ENCODE results near the gene KAT6B. TPM values are rescaled to one million over a fixed set of nuclear protein-coding genes. Genes with fewer than 3 reads are reported as not detected.

Gene KAT6B
- total RNA-seq: 8.7 and 19.9 TPM in 2 replicates

DNA sequence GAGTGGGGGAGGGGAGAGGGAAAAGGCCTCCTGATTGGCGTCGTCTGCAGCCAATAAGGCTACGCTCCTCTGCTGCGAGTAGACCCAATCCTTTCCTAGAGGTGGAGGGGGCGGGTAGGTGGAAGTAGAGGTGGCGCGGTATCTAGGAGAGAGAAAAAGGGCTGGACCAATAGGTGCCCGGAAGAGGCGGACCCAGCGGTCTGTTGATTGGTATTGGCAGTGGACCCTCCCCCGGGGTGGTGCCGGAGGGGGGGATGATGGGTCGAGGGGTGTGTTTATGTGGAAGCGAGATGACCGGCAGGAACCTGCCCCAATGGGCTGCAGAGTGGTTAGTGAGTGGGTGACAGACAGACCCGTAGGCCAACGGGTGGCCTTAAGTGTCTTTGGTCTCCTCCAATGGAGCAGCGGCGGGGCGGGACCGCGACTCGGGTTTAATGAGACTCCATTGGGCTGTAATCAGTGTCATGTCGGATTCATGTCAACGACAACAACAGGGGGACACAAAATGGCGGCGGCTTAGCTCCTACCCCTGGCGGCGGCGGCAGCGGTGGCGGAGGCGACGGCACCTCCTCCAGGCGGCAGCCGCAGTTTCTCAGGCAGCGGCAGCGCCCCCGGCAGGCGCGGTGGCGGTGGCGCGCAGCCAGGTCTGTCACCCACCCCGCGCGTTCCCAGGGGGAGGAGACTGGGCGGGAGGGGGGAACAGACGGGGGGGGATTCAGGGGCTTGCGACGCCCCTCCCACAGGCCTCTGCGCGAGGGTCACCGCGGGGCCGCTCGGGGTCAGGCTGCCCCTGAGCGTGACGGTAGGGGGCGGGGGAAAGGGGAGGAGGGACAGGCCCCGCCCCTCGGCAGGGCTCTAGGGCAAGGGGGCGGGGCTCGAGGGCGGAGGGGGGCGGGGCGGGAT is at the start of gene KAT6B:
TSS of gene KAT6B (plus strand) at position 459 of the 903 bp plus-strand sequence. CDS start 16,258 bp downstream, outside the sequence.

Measured in airway epithelial cell (primary cell).